Neural cell (in vitro differentiated cells): Measurements from ENCODE around the gene LBHD1. TPM values are rescaled to one million over a fixed set of nuclear protein-coding genes. Genes with fewer than 3 reads are reported as not detected.

Experiments
- H2AFZ ChIP-seq: fragments of 200-600, 300-800 bp; sonication (generic), shearing (Covaris generic); 2 replicates; pipeline ENCODE4 v1.6.0; 2014; ENCODE audit warnings: low read depth, mild to moderate bottlenecking, antibody characterized with exemption, low read length, moderate library complexity
- H3F3A ChIP-seq: fragments of 200-600 bp; shearing (Covaris generic); 2 replicates; pipeline ENCODE4 v1.6.1; 2016; ENCODE audit warnings: mild to moderate bottlenecking, moderate library complexity, mixed read lengths, antibody characterized with exemption, low read length; ENCODE audit not compliant: insufficient read depth, poor library complexity, severe bottlenecking
- H3K27ac ChIP-seq: fragments of 200-600, 300-800 bp; sonication (generic), shearing (Covaris generic); 2 replicates; pipeline ENCODE4 v1.5.1; 2014; ENCODE audit warnings: mild to moderate bottlenecking, low read length, moderate library complexity
- H3K27me3 ChIP-seq: fragments of 300-800, 200-600 bp; sonication (generic), shearing (Covaris generic); 2 replicates; pipeline ENCODE4 v1.6.0; 2014; ENCODE audit warnings: mild to moderate bottlenecking, low read depth, low read length, moderate library complexity; ENCODE audit not compliant: insufficient read depth
- H3K36me3 ChIP-seq: fragments of 300-800, 200-600 bp; sonication (generic), shearing (Covaris generic); 2 replicates; pipeline ENCODE4 v1.5.1; 2014; ENCODE audit warnings: mild to moderate bottlenecking, antibody characterized with exemption, low read length, moderate library complexity; ENCODE audit not compliant: insufficient read depth
- H3K4me2 ChIP-seq: fragments of 300-800, 200-600 bp; sonication (generic), shearing (Covaris generic); 2 replicates; pipeline ENCODE4 v1.6.0; 2014; ENCODE audit warnings: mild to moderate bottlenecking, low read length
- H3K4me3 ChIP-seq: fragments of 300-800, 200-600 bp; sonication (generic), shearing (Covaris generic); 2 replicates; pipeline ENCODE4 v1.5.1; 2014; ENCODE audit warnings: mild to moderate bottlenecking, low read length, moderate library complexity
- H3K79me2 ChIP-seq: fragments of 200-600 bp; shearing (Covaris generic); replicated peaks from 2 replicates; pipeline ENCODE4 v1.6.0; 2014; ENCODE audit warnings: mild to moderate bottlenecking, low read length, moderate library complexity; ENCODE audit not compliant: insufficient read depth
- H3K9ac ChIP-seq: fragments of 300-800, 200-600 bp; sonication (generic), shearing (Covaris generic); 2 replicates; pipeline ENCODE4 v1.6.1; 2016; ENCODE audit warnings: mild to moderate bottlenecking, low read length, mixed read lengths
- H3K9me2 ChIP-seq: fragments of 200-600 bp; shearing (Covaris generic); 2 replicates; pipeline ENCODE4 v1.6.1; 2016; ENCODE audit warnings: mild to moderate bottlenecking, low read length, mixed read lengths; ENCODE audit not compliant: insufficient read depth
- H3K9me3 ChIP-seq: fragments of 200-600, 300-800 bp; sonication (generic), shearing (Covaris generic); 2 replicates; pipeline ENCODE4 v1.6.1; 2016; ENCODE audit warnings: mild to moderate bottlenecking, mixed run types, low read length, moderate library complexity, mixed read lengths
- H4K20me1 ChIP-seq: fragments of 200-600 bp; shearing (Covaris generic); 2 replicates; pipeline ENCODE4 v1.6.1; 2016; ENCODE audit warnings: mild to moderate bottlenecking, mixed run types; ENCODE audit not compliant: insufficient read depth
- EP300 ChIP-seq: fragments of 450-650 bp; conservative IDR thresholded peaks from 2 replicates; pipeline ENCODE4 v1.6.1; 2014; ENCODE audit warnings: antibody characterized with exemption, mild to moderate bottlenecking, moderate library complexity; ENCODE audit not compliant: poor library complexity, severe bottlenecking
- EZH2 ChIP-seq: fragments of 200-600, 300-800 bp; shearing (Covaris generic), sonication (generic); IDR thresholded peaks from 2 replicates; pipeline ENCODE4 v1.6.1; 2014; ENCODE audit warnings: antibody characterized with exemption, low read length, borderline replicate concordance, mild to moderate bottlenecking; ENCODE audit not compliant: insufficient read depth, poor library complexity, severe bottlenecking
- MXI1 ChIP-seq: fragments of 450-650 bp; conservative IDR thresholded peaks from 2 replicates; pipeline ENCODE4 v1.6.1; 2014; ENCODE audit warnings: antibody characterized with exemption, mild to moderate bottlenecking; ENCODE audit not compliant: poor library complexity, severe bottlenecking
- POLR2AphosphoS5 ChIP-seq: IDR thresholded peaks from 2 replicates; pipeline ENCODE4 v1.6.1; 2012
- RAD21 ChIP-seq: fragments of 450-650 bp; conservative IDR thresholded peaks from 2 replicates; pipeline ENCODE4 v1.6.1; 2014; ENCODE audit warnings: antibody characterized with exemption, mild to moderate bottlenecking, moderate library complexity
- SMC3 ChIP-seq: fragments of 450-650 bp; conservative IDR thresholded peaks from 2 replicates; pipeline ENCODE4 v1.6.1; 2014; ENCODE audit warnings: antibody characterized with exemption, mild to moderate bottlenecking, moderate library complexity; ENCODE audit not compliant: poor library complexity
- TAF1 ChIP-seq: IDR thresholded peaks from 2 replicates; pipeline ENCODE4 v1.6.1; 2012; ENCODE audit warnings: low read depth
- polyA plus RNA-seq: library from polyadenylated mRNA; depleted of rRNA; stranded (reverse); fragments of >200 nt; gene quantifications from 2 replicates; pipeline ENCODE4 v1.2.3, GENCODE V29; 2014
- TF ChIP-seq, protein P1 (sequence below): IDR thresholded peaks from 2 replicates; pipeline ENCODE4 v1.6.1; 2012; ENCODE audit warnings: borderline replicate concordance
- TF ChIP-seq, protein P2 (sequence below): fragments of 450-650 bp; IDR thresholded peaks from 2 replicates; pipeline ENCODE4 v1.5.1; 2014; ENCODE audit warnings: antibody characterized with exemption, mild to moderate bottlenecking, moderate library complexity; ENCODE audit not compliant: poor library complexity, severe bottlenecking

Gene LBHD1
- polyA plus RNA-seq, 1 donor from 2014 or later = 10.6 TPM

DNA sequence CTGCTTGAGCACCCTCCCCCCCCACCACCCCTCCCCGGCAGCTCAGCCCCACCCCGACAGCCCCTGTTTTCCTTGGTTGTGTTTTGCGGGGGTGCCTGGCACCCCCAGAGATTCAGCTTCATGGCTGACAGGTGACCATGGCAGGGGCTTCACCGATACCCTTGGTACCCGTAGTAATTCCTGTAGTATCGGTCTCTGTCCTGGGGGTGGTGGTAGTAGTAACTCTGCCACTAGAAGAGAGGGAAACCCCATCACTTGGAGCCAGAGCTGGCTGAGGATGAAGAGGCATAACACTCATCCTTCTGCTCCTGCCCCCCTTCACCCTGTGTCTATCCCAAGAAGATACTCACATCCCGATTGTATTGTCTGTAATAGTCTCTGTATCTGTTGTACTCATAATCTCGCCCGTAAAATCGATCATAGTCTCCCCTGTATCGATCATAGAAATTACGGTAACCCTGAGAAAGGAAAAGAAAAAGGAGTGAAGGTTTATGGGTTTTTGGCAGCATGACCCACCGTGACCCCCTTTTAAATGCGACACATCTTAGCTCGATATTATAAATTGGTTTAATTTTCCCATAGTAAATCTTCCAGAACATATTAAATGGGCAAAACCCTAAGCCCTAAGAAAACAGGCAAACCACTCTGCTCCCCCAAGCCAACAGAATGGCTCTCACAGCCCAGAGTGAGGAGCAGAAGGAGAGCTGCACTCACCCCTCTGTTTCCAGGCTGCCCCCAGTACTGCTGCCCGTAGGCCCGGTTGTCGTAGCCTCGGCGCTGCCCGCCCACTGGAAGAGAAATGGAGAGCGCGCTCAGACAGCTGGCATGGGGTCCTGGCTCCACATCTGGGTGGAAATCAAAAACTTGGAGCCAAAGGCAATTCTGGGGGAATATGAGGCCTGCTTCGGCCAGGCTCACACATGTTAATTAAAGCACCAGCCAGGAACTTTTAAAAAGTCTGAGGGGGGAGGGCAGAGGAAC, 43.4 kb upstream of the LBHD1 start:
- peaks cover 3% of the 10 kb centered on the region for H3K79me2 ChIP-seq
- TF ChIP-seq TAF1 = no peak
- H3K36me3 ChIP-seq = peaks cover 13% of the 10 kb centered on the region

DNA sequence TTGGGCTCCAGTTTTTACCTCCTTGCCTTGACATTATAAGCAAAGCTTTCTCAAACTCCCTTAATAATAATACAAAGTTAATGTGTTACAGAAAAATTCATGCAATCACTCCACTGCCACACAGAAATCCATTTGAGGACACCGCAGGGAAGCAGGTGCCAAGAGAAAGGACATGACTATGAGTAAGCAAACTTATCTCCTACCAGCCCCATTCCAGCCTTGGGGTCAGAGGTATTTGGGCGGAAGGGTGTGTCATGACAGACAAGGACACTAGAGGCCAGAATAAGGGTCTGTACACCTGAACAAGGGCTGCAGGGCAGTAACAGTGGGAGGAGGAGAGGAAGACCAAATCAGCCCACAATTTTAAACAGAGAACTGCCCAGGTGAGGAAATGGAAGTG, 41.3 kb upstream of the LBHD1 start:
- Histone ChIP-seq H3K9ac (no peak overlapping the region), H3K4me3 (no peak overlapping the region), H3K9me3 (no peaks in the 10 kb centered on the region), H3K27me3 (no peaks in the 10 kb centered on the region), H3K36me3 (peaks cover 11% of the 10 kb centered on the region), H3K27ac (no peak overlapping the region), H2AFZ (no peak overlapping the region), H3K79me2 (peaks cover 9% of the 10 kb centered on the region), H4K20me1 (no peaks in the 10 kb centered on the region), H3F3A (no peaks in the 10 kb centered on the region), H3K4me2 (no peak overlapping the region), H3K9me2 (no peaks in the 10 kb centered on the region)
- TF ChIP-seq MXI1 = no peak
- TF ChIP-seq RAD21 = no peak
- no peak for TF ChIP-seq TAF1
- TF ChIP-seq, protein P1, sequence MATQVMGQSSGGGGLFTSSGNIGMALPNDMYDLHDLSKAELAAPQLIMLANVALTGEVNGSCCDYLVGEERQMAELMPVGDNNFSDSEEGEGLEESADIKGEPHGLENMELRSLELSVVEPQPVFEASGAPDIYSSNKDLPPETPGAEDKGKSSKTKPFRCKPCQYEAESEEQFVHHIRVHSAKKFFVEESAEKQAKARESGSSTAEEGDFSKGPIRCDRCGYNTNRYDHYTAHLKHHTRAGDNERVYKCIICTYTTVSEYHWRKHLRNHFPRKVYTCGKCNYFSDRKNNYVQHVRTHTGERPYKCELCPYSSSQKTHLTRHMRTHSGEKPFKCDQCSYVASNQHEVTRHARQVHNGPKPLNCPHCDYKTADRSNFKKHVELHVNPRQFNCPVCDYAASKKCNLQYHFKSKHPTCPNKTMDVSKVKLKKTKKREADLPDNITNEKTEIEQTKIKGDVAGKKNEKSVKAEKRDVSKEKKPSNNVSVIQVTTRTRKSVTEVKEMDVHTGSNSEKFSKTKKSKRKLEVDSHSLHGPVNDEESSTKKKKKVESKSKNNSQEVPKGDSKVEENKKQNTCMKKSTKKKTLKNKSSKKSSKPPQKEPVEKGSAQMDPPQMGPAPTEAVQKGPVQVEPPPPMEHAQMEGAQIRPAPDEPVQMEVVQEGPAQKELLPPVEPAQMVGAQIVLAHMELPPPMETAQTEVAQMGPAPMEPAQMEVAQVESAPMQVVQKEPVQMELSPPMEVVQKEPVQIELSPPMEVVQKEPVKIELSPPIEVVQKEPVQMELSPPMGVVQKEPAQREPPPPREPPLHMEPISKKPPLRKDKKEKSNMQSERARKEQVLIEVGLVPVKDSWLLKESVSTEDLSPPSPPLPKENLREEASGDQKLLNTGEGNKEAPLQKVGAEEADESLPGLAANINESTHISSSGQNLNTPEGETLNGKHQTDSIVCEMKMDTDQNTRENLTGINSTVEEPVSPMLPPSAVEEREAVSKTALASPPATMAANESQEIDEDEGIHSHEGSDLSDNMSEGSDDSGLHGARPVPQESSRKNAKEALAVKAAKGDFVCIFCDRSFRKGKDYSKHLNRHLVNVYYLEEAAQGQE = no peak

More for the DNA sequence above, 43.4 kb upstream of the LBHD1 start:
- Histone ChIP-seq H3K27me3 (no peaks in the 10 kb centered on the region), H3F3A (no peaks in the 10 kb centered on the region), H3K27ac (no peak overlapping the region), H3K9ac (no peak overlapping the region), H4K20me1 (no peaks in the 10 kb centered on the region), H3K4me3 (no peak overlapping the region), H3K9me3 (no peaks in the 10 kb centered on the region), H3K4me2 (no peak overlapping the region), H3K9me2 (no peaks in the 10 kb centered on the region), H2AFZ (no peak overlapping the region)

DNA sequence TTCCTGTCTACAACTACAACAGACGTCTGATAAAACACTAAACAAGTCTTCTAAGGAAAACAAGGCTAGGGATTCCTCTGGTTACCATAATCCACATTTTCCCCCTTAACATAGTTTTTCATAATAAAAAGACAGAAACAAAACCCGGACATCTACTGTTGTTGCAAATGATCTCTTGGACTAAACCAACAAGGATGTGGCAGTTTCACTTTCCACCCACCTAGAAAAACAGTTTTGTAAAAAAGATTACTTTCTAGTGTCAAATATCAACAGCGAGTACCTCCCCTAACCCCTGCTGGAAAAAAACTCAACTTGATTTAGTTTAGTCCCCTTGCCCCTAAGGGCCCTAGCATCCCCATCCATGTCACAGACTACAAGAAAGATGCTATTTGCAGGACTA, 40.8 kb upstream of the LBHD1 start:
- no peak overlapping the region for H3K4me3 ChIP-seq
- H3K4me2 ChIP-seq = no peak overlapping the region
- no peak overlapping the region for H3K9ac ChIP-seq
- no peaks in the 10 kb centered on the region for H3K9me3 ChIP-seq
- H3F3A ChIP-seq = peaks cover 3% of the 10 kb centered on the region
- TF ChIP-seq, protein P2, sequence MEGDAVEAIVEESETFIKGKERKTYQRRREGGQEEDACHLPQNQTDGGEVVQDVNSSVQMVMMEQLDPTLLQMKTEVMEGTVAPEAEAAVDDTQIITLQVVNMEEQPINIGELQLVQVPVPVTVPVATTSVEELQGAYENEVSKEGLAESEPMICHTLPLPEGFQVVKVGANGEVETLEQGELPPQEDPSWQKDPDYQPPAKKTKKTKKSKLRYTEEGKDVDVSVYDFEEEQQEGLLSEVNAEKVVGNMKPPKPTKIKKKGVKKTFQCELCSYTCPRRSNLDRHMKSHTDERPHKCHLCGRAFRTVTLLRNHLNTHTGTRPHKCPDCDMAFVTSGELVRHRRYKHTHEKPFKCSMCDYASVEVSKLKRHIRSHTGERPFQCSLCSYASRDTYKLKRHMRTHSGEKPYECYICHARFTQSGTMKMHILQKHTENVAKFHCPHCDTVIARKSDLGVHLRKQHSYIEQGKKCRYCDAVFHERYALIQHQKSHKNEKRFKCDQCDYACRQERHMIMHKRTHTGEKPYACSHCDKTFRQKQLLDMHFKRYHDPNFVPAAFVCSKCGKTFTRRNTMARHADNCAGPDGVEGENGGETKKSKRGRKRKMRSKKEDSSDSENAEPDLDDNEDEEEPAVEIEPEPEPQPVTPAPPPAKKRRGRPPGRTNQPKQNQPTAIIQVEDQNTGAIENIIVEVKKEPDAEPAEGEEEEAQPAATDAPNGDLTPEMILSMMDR = no peak
- TF ChIP-seq TAF1 (no peak), EP300 (no peak), MXI1 (no peak), RAD21 (no peak), SMC3 (no peak), EZH2 (no peak), POLR2AphosphoS5 (no peak)
- TF ChIP-seq, protein P1 = no peak
- peaks cover 11% of the 10 kb centered on the region for H3K36me3 ChIP-seq
- no peaks in the 10 kb centered on the region for H4K20me1 ChIP-seq
- H3K9me2 ChIP-seq = no peaks in the 10 kb centered on the region
- no peak overlapping the region for H2AFZ ChIP-seq
- no peak overlapping the region for H3K27ac ChIP-seq
- peaks cover 14% of the 10 kb centered on the region for H3K79me2 ChIP-seq
- H3K27me3 ChIP-seq = no peaks in the 10 kb centered on the region
